Keratinocyte (primary cell): ENCODE data around the gene RPS27L. TPM values are rescaled to one million over a fixed set of nuclear protein-coding genes. Genes with fewer than 3 reads are reported as not detected.

Source experiments
- DNase-seq: peaks from one replicate; pipeline ENCODE4 v3.0.0-alpha.2; 2011; ENCODE audit warnings: low read depth, missing footprints, low spot score
- FAIRE-seq: peaks from 2 replicates; lab custom pipeline; 2011; peaks lifted over from hg19 to GRCh38; lab: Jason Lieb, UNC
- H2AFZ ChIP-seq: 2 replicates; pipeline ENCODE4 v1.6.0; 2012; ENCODE audit warnings: low read length, control low read depth, inconsistent platforms; ENCODE audit not compliant: control insufficient read depth
- H3K27ac ChIP-seq: 2 replicates; pipeline ENCODE4 v1.5.1; 2011; ENCODE audit warnings: low read length; ENCODE audit not compliant: control insufficient read depth, insufficient read depth
- H3K27me3 ChIP-seq: 3 replicates; pipeline ENCODE4 v1.6.0; 2011; ENCODE audit warnings: low read length; ENCODE audit not compliant: control insufficient read depth, insufficient read depth; ENCODE audit errors: extremely low read depth
- H3K36me3 ChIP-seq, 2 experiments: 2 replicates in 1 of 2; 3 replicates in 1 of 2; pipeline ENCODE4 v1.5.1; 2011; ENCODE audit warnings: low read length in 2 of 2, mild to moderate bottlenecking in 1 of 2; ENCODE audit not compliant: control insufficient read depth in 2 of 2, insufficient read depth in 2 of 2; ENCODE audit errors: extremely low read depth in 1 of 2
- H3K4me1 ChIP-seq: 3 replicates; pipeline ENCODE4 v1.5.1; 2011; ENCODE audit warnings: low read length; ENCODE audit not compliant: control insufficient read depth, insufficient read depth; ENCODE audit errors: extremely low read depth
- H3K4me2 ChIP-seq: 3 replicates; pipeline ENCODE4 v1.6.0; 2011; ENCODE audit warnings: low read depth, low read length; ENCODE audit not compliant: control insufficient read depth, insufficient read depth; ENCODE audit errors: extremely low read depth
- H3K4me3 ChIP-seq, 3 experiments: fragments of 200-600 bp in 1 of 3; sonication (generic) in 1 of 3; 2 replicates in 2 of 3; 3 replicates in 1 of 3; pipeline ENCODE4 v1.5.1; 2011 to 2016; ENCODE audit warnings: low read length in 3 of 3, mild to moderate bottlenecking in 3 of 3, control low read depth in 2 of 3, inconsistent platforms in 1 of 3, low read depth in 1 of 3, mixed read lengths in 1 of 3, mixed run types in 1 of 3, moderate library complexity in 1 of 3; ENCODE audit not compliant: control insufficient read depth in 2 of 3, insufficient read depth in 2 of 3; ENCODE audit errors: extremely low read depth in 1 of 3
- H3K79me2 ChIP-seq: 2 replicates; pipeline ENCODE4 v1.6.0; 2012; ENCODE audit warnings: low read length; ENCODE audit not compliant: control insufficient read depth, insufficient read depth
- H3K9ac ChIP-seq: 3 replicates; pipeline ENCODE4 v1.6.0; 2011; ENCODE audit warnings: low read length; ENCODE audit not compliant: control insufficient read depth, insufficient read depth; ENCODE audit errors: extremely low read depth
- H3K9me1 ChIP-seq: 3 replicates; pipeline ENCODE4 v1.6.0; 2011; ENCODE audit warnings: low read length; ENCODE audit not compliant: control insufficient read depth, insufficient read depth; ENCODE audit errors: extremely low read depth
- H3K9me3 ChIP-seq: 2 replicates; pipeline ENCODE4 v1.5.1; 2012; ENCODE audit warnings: low read depth, low read length; ENCODE audit not compliant: control insufficient read depth
- H4K20me1 ChIP-seq: 3 replicates; pipeline ENCODE4 v1.6.0; 2011; ENCODE audit warnings: low read length; ENCODE audit not compliant: control insufficient read depth, insufficient read depth; ENCODE audit errors: extremely low read depth
- CTCF ChIP-seq, 3 experiments: IDR thresholded peaks in 1 of 3; conservative IDR thresholded peaks in 1 of 3; optimal IDR thresholded peaks in 1 of 3; 2 replicates in 2 of 3; 3 replicates in 1 of 3; pipeline versions ENCODE3 to v1.5.1; 2011; ENCODE audit warnings: low read length in 3 of 3, mild to moderate bottlenecking in 3 of 3, moderate library complexity in 2 of 3, control low read depth in 1 of 3, inconsistent platforms in 1 of 3; ENCODE audit not compliant: insufficient read depth in 2 of 3; ENCODE audit errors: extremely low read depth in 1 of 3
- EZH2 ChIP-seq: IDR thresholded peaks from one replicate; pipeline ENCODE4 v1.6.1; 2012; ENCODE audit warnings: inconsistent platforms, mild to moderate bottlenecking, low read length, moderate library complexity
- dilution Hi-C: fragments of 300-500 bp; cut with MboI; formaldehyde crosslinking; loops from one replicate; pipeline ENCODE4 v1.7.0; 2020; ENCODE audit warnings: low sequenced_read_pairs; ENCODE audit not compliant: extremely low pct_ligation_motif_present
- polyA plus RNA-seq, 5 experiments: library from polyadenylated mRNA; depleted of rRNA in 3 of 5; stranded (reverse) in 3 of 5; stranded (forward) in 1 of 5; unstranded in 1 of 5; fragments of >200 nt; gene quantifications; 1 replicate in 1 of 5; 2 replicates in 3 of 5; 3 replicates in 1 of 5; pipeline versions ENCODE4 v1.2.1 to v1.2.3, GENCODE V29; 2011 to 2012; ENCODE audit warnings: missing spikeins in 2 of 5, low read depth in 1 of 5, low replicate concordance in 1 of 5

RPS27L gene
- polyA plus RNA-seq, 1 donor (not counting 4 experiments of a cell fraction or from before 2014, with no cell fraction given) = 208 TPM

GRCh38 chr15:63110428-63111026 lies 46.8 kb downstream of the RPS27L start:
- Histone ChIP-seq H3K4me3 (no peak overlapping the region), H3K9me1 (no peaks in the 10 kb centered on the region), H3K4me2 (no peak overlapping the region), H3K9ac (no peak overlapping the region), H3K27ac (no peak overlapping the region), H3K36me3 (no peaks in the 10 kb centered on the region), H3K4me1 (no peaks in the 10 kb centered on the region), H3K27me3 (no peaks in the 10 kb centered on the region), H4K20me1 (no peaks in the 10 kb centered on the region), H3K9me3 (no peaks in the 10 kb centered on the region), H2AFZ (no peak overlapping the region), H3K79me2 (no peaks in the 10 kb centered on the region)
- dilution Hi-C loops = no loop called here
- no peak for FAIRE-seq
- TF ChIP-seq CTCF (optimal IDR thresholded peaks at IDR 0.05 in 1 of 3, IDR thresholded peaks at IDR 0.05 in 1 of 3, conservative IDR thresholded peaks at IDR 0.05 in 1 of 3; ENCODE audit: extremely low read depth in 1 of 3, insufficient read depth in 2 of 3, low read length in 3 of 3) (no peak), EZH2 (no peak)
- no peak for DNase-seq

GRCh38 chr15:63109920-63110319 lies 47.4 kb downstream of the RPS27L start:
- no peaks in the 10 kb centered on the region for H3K9me3 ChIP-seq
- H3K27ac ChIP-seq = no peak overlapping the region
- TF ChIP-seq EZH2 (no peak), CTCF (optimal IDR thresholded peaks at IDR 0.05 in 1 of 3, IDR thresholded peaks at IDR 0.05 in 1 of 3, conservative IDR thresholded peaks at IDR 0.05 in 1 of 3; ENCODE audit: extremely low read depth in 1 of 3, insufficient read depth in 2 of 3, low read length in 3 of 3) (no peak)
- no peaks in the 10 kb centered on the region for H3K27me3 ChIP-seq
- H3K4me2 ChIP-seq = no peak overlapping the region
- H3K79me2 ChIP-seq = no peaks in the 10 kb centered on the region
- H3K4me3 ChIP-seq = no peak overlapping the region
- no peaks in the 10 kb centered on the region for H3K36me3 ChIP-seq
- H3K9ac ChIP-seq = no peak overlapping the region
- H4K20me1 ChIP-seq = no peaks in the 10 kb centered on the region
- FAIRE-seq = no peak
- no peaks in the 10 kb centered on the region for H3K9me1 ChIP-seq
- no peak for DNase-seq
- no peaks in the 10 kb centered on the region for H3K4me1 ChIP-seq
- no peak overlapping the region for H2AFZ ChIP-seq
- dilution Hi-C loops = no loop called here
